Fibroblast of villous mesenchyme (primary cell): ENCODE data around the gene LHX2. TPM values are rescaled to one million over a fixed set of nuclear protein-coding genes. Genes with fewer than 3 reads are reported as not detected.

Experiments
- DNase-seq: peaks from one replicate; pipeline ENCODE4 v3.0.0-alpha.2; 2010; ENCODE audit warnings: low read depth
- H3K4me3 ChIP-seq: 2 replicates; pipeline ENCODE4 v1.5.1; 2011; ENCODE audit warnings: low read depth, mild to moderate bottlenecking, low read length
- CTCF ChIP-seq: IDR thresholded peaks from 2 replicates; pipeline ENCODE4 v1.5.1; 2012; ENCODE audit warnings: low read depth, mild to moderate bottlenecking, low read length; ENCODE audit not compliant: insufficient read depth
- total RNA-seq: library from RNA; depleted of rRNA; stranded (reverse); fragments of >200 nt; gene quantifications from 2 replicates; pipeline ENCODE4 v1.2.3, GENCODE V29; 2012

Gene LHX2
- total RNA-seq, 1 donor: not detected

- no peak for DNase-seq
- H3K4me3 ChIP-seq: no peak overlapping the region
- no peak for TF ChIP-seq CTCF
Observed at GRCh38 chr9:124009531-124010217, 1.9 kb upstream of the LHX2 start.

GRCh38 chr9:124010303-124010664, 1.3 kb upstream of the LHX2 start:
- DNase-seq: no peak
- TF ChIP-seq CTCF: no peak
- H3K4me3 ChIP-seq: no peak overlapping the region

- no peak for DNase-seq
Observed at GRCh38 chr9:124010665-124011321, 775 bp upstream of the LHX2 start.

DNA sequence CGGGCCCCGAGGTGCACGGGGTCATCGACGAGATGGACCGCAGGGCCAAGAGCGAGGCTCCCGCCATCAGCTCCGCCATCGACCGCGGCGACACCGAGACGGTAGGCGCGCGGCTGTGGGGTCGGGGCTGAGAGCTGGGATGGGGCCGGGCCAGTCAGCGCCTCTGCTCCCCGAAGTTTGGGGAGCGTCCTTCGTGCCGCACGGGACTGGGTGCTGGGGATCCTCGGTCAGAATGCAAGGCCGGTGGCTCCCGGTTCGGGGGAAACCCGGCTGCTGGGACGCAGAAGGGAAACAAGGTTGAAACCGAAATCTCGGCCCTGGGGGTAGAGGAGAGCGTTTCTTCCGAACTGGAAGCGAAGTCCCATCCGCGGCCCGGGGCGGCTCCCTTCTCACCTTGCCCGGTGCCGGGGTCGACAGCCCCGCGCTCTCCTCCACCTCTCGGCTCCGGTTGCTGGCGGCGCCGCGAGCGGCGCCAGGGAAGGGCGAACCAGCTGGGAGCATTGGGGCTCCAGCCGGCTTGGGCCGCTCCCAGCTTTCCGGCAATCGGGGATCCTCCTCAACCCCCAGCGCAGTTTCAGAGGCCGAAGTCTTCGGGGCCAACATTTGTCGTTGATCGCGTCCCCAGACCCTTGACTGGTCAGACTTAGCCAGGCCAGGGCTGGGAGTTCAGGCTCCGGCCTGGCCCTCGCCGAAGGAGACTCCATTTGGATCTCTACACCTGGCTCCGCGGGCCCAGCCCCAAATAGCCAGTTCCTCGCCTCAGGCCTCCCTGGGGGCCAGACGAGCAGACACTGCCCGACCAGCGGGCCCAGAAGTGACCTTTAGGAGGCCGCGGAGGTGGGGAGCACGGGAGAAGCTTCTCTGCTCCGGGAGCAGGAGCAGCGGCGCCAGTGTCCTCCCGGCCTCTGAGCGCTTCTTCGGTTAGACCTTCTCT, 1.1 kb downstream of the LHX2 start:
- no peak overlapping the region for H3K4me3 ChIP-seq
- no peak for TF ChIP-seq CTCF
- no peak for DNase-seq

More at GRCh38 chr9:124010665-124011321, 775 bp upstream of the LHX2 start:
- no peak overlapping the region for H3K4me3 ChIP-seq
- no peak for TF ChIP-seq CTCF

DNA sequence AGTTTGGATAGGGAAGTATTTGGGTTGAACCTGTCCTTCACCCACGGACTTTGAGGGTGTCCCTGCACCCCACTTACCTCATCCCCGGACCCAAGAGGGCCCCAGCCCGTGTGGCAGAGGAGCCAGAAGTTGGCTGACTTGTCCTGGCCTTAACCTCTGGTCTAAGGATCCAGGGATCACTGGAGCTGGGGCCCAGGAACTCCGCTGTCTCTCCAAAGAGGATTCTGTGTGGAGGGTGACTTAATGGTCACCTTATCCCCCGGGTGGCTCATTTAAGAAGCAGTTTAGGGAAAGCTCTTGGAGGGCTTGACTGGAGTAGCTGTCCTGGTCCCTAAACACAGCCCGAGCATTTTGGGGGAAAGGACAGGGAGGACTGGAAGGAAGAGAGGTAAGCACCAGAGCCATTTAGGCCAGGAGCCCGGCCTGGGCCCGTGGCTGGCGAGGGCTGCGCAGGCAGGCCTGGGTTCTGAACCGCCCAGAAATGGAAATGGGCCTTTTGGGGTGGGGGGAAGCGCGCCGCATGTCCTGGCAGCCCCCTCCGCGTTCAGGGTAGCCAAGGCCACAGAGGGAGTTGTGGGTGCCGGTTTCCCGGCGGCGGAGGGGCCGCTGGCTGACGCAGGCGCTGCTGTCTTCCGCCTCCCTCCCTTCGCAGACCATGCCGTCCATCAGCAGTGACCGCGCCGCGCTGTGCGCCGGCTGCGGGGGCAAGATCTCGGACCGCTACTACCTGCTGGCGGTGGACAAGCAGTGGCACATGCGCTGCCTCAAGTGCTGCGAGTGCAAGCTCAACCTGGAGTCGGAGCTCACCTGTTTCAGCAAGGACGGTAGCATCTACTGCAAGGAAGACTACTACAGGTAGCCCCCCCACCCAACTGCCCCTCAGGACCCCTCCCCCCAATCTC, 2.0 kb downstream of the LHX2 start:
- DNase-seq: no peak
- no peak for TF ChIP-seq CTCF
- H3K4me3 ChIP-seq: no peak overlapping the region

DNA sequence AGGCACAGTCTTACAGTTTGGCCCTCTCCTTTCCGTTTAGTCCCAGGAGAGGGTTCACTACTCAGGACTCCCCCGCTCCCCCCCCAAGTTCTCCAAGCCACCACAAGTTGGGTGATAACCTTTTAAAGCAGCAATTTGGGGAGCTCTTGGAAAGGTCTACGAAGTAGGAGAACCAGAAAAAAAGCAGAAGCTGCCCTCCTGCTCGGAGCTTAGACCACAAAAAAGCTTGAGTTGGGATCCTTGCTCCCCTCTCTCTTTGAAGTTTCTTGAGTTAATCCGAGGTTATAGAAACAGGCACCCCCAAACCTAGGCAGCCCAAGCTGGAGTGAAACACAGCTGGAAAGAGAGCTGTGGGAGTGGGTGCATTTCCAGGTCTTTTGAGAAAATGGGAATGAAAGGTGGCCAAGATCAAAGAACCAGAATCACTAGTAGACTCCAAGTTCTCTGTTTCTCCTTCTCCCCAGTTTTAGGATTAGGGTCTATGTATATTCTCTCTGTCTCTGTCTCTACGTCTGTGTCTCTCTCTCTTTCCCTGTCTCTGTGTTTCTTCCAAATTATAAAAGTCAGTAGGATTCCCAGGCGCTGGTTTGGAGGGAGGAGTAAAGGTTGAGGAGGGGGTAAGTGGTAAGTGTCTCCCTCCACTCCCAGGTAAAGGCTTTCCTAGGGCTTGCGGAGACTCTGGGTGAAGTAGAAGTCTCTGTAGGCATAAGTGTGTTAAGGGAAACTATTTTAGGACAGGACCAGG, 2.8 kb downstream of the LHX2 start:
- no peak for DNase-seq
- H3K4me3 ChIP-seq: no peak overlapping the region
- no peak for TF ChIP-seq CTCF
